DND-41 (cell line): ENCODE results near the gene CRYGA.

ENCODE experiments used
- ATAC-seq: fragments of 200-7000 bp; cut with Tn5 transposase; 3 replicates; pipeline ENCODE4 v1.9.1; 2021; ENCODE audit warnings: low read depth; ENCODE audit not compliant: insufficient read depth
- DNase-seq: peaks from one replicate; pipeline ENCODE4 v3.0.0-alpha.2; 2020
- H2AFZ ChIP-seq: 2 replicates; pipeline ENCODE4 v1.6.0; 2012; ENCODE audit warnings: low read depth, low read length
- H3K27ac ChIP-seq: 2 replicates; pipeline ENCODE4 v1.5.1; 2012; ENCODE audit warnings: low read length, inconsistent platforms
- H3K27me3 ChIP-seq: fragments of 200-600 bp; sonication (generic); 2 replicates; pipeline ENCODE4 v1.6.0; 2012; ENCODE audit warnings: low read length, mild to moderate bottlenecking, inconsistent platforms; ENCODE audit not compliant: insufficient read depth, poor library complexity
- H3K36me3 ChIP-seq: 2 replicates; pipeline ENCODE4 v1.5.1; 2012; ENCODE audit warnings: low read length, inconsistent platforms; ENCODE audit not compliant: insufficient read depth
- H3K4me1 ChIP-seq: 2 replicates; pipeline ENCODE4 v1.5.1; 2012; ENCODE audit warnings: mild to moderate bottlenecking, low read length; ENCODE audit not compliant: insufficient read depth
- H3K4me2 ChIP-seq: 2 replicates; pipeline ENCODE4 v1.6.0; 2012; ENCODE audit warnings: mild to moderate bottlenecking, moderate library complexity, low read length, inconsistent platforms; ENCODE audit not compliant: insufficient read depth
- H3K4me3 ChIP-seq, 2 experiments: fragments of 200-600 bp in 1 of 2; shearing (Covaris generic) in 1 of 2; 2 replicates each; pipeline ENCODE4 v1.5.1; 2012 to 2016; ENCODE audit warnings: inconsistent platforms in 2 of 2, low read length in 2 of 2, mild to moderate bottlenecking in 2 of 2, low read depth in 1 of 2, moderate library complexity in 1 of 2
- H3K79me2 ChIP-seq: 2 replicates; pipeline ENCODE4 v1.6.0; 2012; ENCODE audit warnings: low read length, inconsistent platforms; ENCODE audit not compliant: insufficient read depth
- H3K9ac ChIP-seq: 2 replicates; pipeline ENCODE4 v1.6.0; 2012; ENCODE audit warnings: low read depth, mild to moderate bottlenecking, inconsistent platforms, low read length, moderate library complexity
- H3K9me3 ChIP-seq: 2 replicates; pipeline ENCODE4 v1.5.1; 2012; ENCODE audit warnings: low read length, moderate library complexity, mild to moderate bottlenecking, inconsistent platforms; ENCODE audit not compliant: insufficient read depth, severe bottlenecking
- H4K20me1 ChIP-seq: 2 replicates; pipeline ENCODE4 v1.6.0; 2012; ENCODE audit warnings: low read length; ENCODE audit not compliant: insufficient read depth
- EZH2 ChIP-seq: IDR thresholded peaks from 3 replicates; pipeline ENCODE4 v1.6.1; 2012; ENCODE audit warnings: borderline replicate concordance, low read depth, mild to moderate bottlenecking, moderate library complexity, low read length, inconsistent platforms; ENCODE audit not compliant: severe bottlenecking
- TF ChIP-seq, protein P1 (sequence below): IDR thresholded peaks from 2 replicates; pipeline ENCODE4 v1.5.1; 2012; ENCODE audit warnings: borderline replicate concordance, low read length, moderate library complexity, mild to moderate bottlenecking; ENCODE audit not compliant: poor library complexity, severe bottlenecking; ENCODE audit errors: extremely low read depth

CRYGA gene

DNA sequence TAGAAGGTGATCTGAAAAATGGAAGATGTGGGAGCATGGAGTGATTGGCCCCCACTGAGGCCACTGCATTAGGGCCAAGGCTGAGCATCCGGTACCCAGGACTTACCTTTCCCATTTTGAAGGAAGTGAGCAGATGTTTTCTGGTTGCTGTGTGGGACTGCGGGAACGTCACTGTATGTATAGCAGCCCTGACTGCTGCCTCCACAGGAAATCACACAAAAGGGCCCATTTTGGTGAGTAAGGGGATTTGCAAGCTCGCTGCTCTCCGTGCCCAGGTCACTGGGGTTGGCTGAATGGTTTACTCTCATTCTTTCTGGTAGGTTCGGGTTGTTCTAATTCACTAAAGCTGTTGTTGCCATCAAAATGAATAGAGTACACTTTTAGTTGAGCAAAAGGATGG is 17.4 kb downstream of the CRYGA start, which contains the start of gene CRYGB:
CRYGB (minus strand) TSS at position 153 of the 400 bp plus-strand sequence; CDS start at position 115, 38 bp downstream.
- ATAC-seq, result no peak
- no peaks in the 10 kb centered on the region for H3K9me3 ChIP-seq
- H3K36me3 ChIP-seq, result no peaks in the 10 kb centered on the region
- no peak within 1 kb of the TSS for H3K4me2 ChIP-seq
- H3K27ac ChIP-seq, result no peak within 1 kb of the TSS
- no peak for TF ChIP-seq EZH2
- TF ChIP-seq, protein P1, sequence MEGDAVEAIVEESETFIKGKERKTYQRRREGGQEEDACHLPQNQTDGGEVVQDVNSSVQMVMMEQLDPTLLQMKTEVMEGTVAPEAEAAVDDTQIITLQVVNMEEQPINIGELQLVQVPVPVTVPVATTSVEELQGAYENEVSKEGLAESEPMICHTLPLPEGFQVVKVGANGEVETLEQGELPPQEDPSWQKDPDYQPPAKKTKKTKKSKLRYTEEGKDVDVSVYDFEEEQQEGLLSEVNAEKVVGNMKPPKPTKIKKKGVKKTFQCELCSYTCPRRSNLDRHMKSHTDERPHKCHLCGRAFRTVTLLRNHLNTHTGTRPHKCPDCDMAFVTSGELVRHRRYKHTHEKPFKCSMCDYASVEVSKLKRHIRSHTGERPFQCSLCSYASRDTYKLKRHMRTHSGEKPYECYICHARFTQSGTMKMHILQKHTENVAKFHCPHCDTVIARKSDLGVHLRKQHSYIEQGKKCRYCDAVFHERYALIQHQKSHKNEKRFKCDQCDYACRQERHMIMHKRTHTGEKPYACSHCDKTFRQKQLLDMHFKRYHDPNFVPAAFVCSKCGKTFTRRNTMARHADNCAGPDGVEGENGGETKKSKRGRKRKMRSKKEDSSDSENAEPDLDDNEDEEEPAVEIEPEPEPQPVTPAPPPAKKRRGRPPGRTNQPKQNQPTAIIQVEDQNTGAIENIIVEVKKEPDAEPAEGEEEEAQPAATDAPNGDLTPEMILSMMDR, result no peak
- no peaks in the 10 kb centered on the region for H3K27me3 ChIP-seq
- no peaks in the 10 kb centered on the region for H3K4me1 ChIP-seq
- DNase-seq, result no peak
- no peak within 1 kb of the TSS for H3K9ac ChIP-seq
- no peak within 1 kb of the TSS for H2AFZ ChIP-seq
- no peaks in the 10 kb centered on the region for H3K79me2 ChIP-seq
- no peak within 1 kb of the TSS for H3K4me3 ChIP-seq
- H4K20me1 ChIP-seq, result no peaks in the 10 kb centered on the region

DNA sequence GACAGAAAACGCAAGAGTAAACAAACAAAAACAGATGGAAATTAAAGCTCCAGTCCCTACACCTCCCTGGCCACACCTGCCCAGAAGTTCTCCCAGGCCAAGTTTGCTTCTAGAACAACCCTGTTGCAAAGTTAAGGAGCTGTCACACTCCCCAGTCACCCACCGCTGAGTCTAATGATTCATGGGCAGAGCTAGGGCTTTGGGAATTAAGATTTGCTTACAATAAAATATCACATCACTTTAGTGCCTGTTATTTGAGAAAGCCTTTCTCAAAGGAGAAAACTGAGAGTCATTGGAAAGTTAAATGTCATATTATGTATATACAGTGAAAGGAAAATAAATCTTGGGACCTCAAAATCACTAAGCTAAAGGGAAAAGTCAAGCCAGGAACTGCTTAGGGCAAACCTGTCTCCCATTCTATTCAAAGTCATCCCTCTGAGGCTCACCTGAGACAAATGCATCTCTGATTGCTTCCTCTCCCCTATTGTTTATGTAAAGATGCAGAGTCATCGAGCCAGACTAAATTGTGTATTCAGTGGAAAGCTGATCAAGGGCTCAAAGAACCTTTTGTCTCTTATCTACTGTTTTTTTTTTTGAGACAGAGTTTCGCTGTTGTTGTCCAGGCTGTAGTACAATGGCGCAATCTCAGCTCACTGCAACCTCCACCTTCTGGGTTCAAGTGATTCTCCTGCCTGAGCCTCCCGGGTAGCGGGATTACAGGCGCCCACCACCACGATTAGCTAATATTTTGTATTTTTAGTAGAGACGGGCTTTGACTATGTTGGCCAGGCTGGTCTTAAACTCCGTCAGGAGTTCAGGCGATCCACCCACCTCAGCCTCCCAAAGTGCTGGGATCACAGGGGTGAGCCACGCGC is 20.2 kb downstream of the CRYGA start:
- Histone ChIP-seq H3K79me2 (no peaks in the 10 kb centered on the region), H3K4me2 (no peak overlapping the region), H3K36me3 (no peaks in the 10 kb centered on the region), H3K27me3 (no peaks in the 10 kb centered on the region), H4K20me1 (no peaks in the 10 kb centered on the region), H3K4me1 (no peaks in the 10 kb centered on the region), H3K4me3 (no peak overlapping the region), H3K9me3 (no peaks in the 10 kb centered on the region), H3K27ac (no peak overlapping the region), H3K9ac (no peak overlapping the region), H2AFZ (no peak overlapping the region)
- DNase-seq (no peak), ATAC-seq (no peak)
- TF ChIP-seq, protein P1, result no peak
- TF ChIP-seq EZH2, result no peak

DNA sequence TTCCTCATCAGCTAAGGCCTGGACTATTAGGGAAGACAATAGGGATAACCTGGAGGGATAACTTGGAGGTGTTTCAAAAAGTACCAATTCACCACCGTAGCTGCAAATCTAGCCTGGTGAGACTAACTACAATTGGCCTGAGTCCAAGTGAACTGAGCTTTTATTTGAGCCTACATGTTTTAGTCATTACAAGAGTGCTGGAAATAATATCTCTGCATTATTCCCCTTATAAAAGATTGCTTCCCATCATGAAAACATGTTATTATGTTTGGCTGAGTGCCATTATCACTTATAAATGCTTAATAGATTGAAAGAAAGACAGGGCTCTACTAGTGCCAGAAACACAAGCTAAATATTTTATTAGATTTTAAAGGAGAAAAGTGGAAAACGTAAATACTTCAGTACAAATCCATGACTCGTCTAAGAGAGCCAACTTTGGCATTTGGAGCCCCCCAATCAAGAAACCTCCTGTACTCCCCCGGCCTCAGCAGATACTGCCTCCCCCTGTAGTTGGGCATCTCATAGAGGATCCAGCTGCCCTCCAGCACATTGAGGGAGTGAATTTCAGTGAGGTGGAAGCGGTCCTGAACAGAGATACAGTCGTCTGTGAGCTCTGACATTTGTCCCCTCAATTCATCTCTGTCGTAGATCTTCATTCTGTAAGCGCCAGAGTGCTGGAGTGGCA is 21.0 kb downstream of the CRYGA start:
- Histone ChIP-seq H3K36me3 (no peaks in the 10 kb centered on the region), H4K20me1 (no peaks in the 10 kb centered on the region), H3K79me2 (no peaks in the 10 kb centered on the region), H3K9me3 (no peaks in the 10 kb centered on the region), H3K9ac (no peak overlapping the region), H2AFZ (no peak overlapping the region), H3K27ac (no peak overlapping the region), H3K4me2 (no peak overlapping the region), H3K4me3 (no peak overlapping the region), H3K27me3 (no peaks in the 10 kb centered on the region), H3K4me1 (no peaks in the 10 kb centered on the region)
- no peak for DNase-seq
- ATAC-seq, result no peak
- TF ChIP-seq, protein P1, result no peak
- no peak for TF ChIP-seq EZH2
